GM10248 (cell line): Measurements from ENCODE around the gene MYL7.
"Not testable (repeated sequence)": the region's sequence is repeated elsewhere in the genome, so short reads cannot be mapped to it uniquely, and the experiment has no call there.

Experiments
- CTCF ChIA-PET: fragments of 300-600 bp; sonication (Branson Sonifier 250); formaldehyde crosslinking; extraction: SDS; loops from one replicate; lab custom pipeline; 2021; ENCODE audit warnings: antibody characterized with exemption; lab: Yijun Ruan, JAX
- POLR2A ChIA-PET: fragments of 350-650 bp; sonication (Branson Sonifier 250); formaldehyde crosslinking; extraction: SDS; loops from one replicate; lab custom pipeline; 2020; ENCODE audit warnings: antibody characterized with exemption; lab: Yijun Ruan, JAX
- DNase-seq: peaks from one replicate; pipeline ENCODE4 v3.0.0; 2012; ENCODE audit errors: extremely low spot score
- CTCF ChIP-seq: IDR thresholded peaks from 2 replicates; pipeline ENCODE4 v1.5.1; 2012; ENCODE audit warnings: mild to moderate bottlenecking, low read depth; ENCODE audit errors: extremely low read depth, missing control alignments, control extremely low read depth

Gene MYL7

DNA sequence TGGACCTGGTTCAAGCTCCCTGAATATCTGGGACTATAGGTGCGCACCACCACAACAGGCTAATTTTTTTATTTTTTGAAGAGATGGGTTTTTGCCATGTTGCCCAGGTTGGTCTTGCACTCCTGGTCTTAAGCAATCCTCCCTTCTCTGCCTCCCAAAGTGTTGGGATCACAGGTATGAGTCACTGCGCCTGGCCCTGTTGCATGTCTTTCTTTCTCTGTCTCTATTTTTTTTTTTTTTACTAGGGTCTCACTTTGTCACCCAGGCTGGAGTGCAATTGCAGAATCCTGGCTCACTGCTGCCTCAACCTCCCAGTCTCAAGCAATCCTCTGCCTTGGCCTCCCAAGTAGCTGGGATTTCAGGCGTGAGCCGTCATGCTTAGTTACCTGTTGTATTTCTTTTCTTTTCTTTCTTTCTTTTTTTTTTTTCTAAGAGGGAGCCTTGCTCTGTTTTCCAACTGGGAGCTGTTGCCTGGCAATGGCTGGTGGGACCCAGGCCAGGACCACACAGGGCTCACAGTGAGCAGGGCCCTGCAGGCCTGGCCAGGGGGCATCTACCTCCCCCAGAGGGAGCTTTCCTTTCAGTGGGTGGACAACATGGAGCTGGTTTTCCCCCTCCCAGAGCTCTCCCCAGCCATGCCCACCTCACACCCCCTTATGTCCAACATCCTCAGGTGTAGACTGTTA, 6.0 kb downstream of the MYL7 start:
- CTCF ChIA-PET = interaction anchor here (1.0 kb wide), 1 partner anchor 12 kb away, joined by 3 read pairs; the partner anchor contains the start of gene POLD2
- TF ChIP-seq CTCF = no peak
- POLR2A ChIA-PET = no interaction called here
- no peak for DNase-seq

- ChIA-PET CTCF (no interaction called here), POLR2A (no interaction called here)
- no peak for TF ChIP-seq CTCF
- no peak for DNase-seq
Measured at GRCh38 chr7:44133295-44133694, 7.8 kb downstream of the MYL7 start.

- POLR2A ChIA-PET = no interaction called here
- DNase-seq = no peak
- CTCF ChIA-PET = interaction anchor here (1.0 to 1.8 kb wide), 3 partner anchors 10 to 47 kb away, joined by 3 to 4 read pairs (median 3); no protein-coding TSS in a partner anchor
Measured at GRCh38 chr7:44132039-44132438, 9.1 kb downstream of the MYL7 start.

DNA sequence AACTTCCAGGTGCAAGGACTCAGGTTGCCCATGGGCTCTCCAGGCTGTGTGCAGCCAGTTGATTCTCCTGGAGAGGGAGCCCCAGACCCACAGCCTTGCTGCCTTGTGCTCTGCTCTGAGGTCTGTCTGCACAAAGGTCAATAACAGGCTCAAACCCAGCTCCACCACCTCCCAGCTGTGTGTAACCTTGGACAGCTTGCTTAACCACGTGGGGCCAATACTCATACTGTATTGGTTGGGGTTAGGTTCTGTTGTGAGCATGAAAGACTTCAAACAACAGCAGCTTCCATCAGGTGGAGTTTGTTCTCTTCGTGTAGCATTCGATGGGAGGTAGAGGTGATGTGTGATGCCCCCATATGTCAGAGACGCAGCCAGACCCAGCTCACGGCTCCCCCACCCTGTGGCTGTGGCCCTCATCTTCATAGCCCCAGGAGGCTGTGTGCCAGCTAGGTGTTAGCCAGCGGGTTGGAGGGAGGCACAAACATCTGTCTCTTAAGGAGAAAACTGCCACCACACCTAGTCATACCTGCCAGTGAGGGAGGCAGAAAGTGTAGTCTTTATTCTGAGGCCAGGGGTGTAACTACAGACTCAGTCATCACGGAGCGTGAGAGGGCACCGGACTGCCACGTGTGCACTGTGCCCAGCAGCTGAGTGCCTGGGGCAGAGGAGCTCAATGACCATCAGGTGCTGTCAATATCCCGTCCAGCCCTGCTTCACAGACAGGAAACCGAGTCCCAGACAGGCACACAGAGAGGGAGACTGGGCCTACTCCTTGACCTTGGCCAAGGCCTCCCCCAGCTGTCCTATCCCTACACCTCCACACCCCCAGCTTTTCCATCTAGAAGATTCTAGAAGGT, 9.7 kb downstream of the MYL7 start:
- DNase-seq = no peak
- CTCF ChIA-PET = interaction anchor here (1.0 to 1.8 kb wide), 4 partner anchors 9 to 46 kb away, joined by 3 to 5 read pairs (median 4); no protein-coding TSS in a partner anchor
- POLR2A ChIA-PET = no interaction called here
- no peak for TF ChIP-seq CTCF

More at GRCh38 chr7:44132039-44132438, 9.1 kb downstream of the MYL7 start:
- no peak for TF ChIP-seq CTCF

DNA sequence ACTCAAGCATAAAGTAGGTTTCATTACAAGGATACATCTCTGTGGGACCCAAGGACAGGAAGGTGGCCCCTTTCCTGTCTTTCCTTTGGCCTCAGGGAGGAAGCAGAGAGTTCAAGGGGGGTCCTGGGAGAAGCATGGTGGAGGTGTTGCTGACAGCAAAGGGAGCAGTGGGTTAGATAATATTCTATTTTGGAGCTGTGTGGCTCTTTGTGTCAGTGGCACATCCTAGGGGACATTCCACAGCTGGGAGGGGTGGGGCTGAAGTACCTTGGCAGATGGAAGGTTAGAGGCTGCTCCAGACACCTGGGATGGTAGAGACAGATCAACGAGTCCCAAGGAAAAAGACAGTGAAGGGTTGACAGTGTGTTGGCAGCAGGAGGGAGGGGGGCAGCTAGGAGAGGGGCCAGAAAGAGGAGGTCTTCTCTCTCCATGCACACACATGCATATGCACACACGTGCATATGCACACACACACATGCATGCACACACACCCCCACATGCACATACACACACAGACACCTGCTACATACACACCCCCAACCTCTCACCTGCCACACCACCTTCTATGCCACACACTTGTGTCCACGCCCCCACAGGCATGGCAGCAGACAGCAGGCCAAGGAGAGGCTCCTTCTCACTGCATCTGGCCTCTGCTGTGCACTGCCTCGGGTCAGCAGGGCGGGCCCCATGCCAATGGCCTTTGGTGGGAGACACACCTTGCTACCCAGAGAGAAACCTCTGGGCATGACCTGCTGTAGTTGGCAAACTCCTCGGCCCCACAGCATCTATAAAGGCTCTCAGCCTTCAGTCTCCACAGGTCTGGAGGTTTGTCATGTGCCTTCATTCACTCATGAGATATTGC, 12.2 kb downstream of the MYL7 start:
- POLR2A ChIA-PET = no interaction called here
- CTCF ChIA-PET = no interaction called here
- TF ChIP-seq CTCF = no peak

DNA sequence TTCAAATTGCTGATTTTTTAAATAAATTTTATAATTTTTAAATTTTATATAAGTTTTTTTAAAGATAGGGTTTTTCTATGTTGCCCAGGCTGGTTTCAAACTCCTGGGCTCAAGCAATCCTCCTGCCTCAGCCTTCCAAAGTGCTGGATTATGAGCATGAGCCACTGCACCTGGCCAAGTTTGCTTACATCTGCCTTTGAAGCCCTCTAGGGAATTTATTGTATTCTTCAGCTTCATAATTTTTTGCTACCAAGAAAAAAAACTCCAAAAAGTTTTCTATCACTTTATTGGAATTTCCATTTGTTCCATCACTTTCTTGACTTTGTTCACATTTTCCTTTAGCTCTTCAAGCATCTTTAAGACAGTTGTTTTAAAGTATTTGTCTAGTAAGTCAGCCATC, 14.0 kb downstream of the MYL7 start:
- DNase-seq = no peak
- CTCF ChIA-PET = no interaction called here

More for the DNA sequence above, 12.2 kb downstream of the MYL7 start:
- DNase-seq = no peak

DNA sequence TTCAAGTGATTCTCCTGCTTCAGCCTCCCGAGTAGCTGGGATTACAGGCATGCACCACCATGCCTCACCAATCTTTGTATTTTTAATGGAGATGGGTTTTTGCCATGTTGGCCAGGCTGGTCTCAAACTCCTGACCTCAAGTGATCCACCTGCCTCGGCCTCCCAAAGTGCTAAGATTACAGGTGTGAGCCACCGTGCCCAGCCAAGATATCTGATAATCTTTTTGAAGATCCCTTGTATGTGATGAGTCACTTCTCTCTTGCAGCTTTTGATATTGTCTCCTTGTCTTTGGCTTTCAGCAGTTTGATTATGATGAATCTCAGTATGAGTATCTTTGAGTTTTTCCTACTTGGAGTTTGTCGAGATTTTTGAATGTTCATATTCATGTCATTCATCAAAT, 14.6 kb downstream of the MYL7 start:
- POLR2A ChIA-PET = not testable (repeated sequence)
- CTCF ChIA-PET = interaction anchor here (0.7 kb wide), 1 partner anchor 15 kb away, joined by 3 read pairs; no protein-coding TSS in a partner anchor

More for the DNA sequence above, 14.0 kb downstream of the MYL7 start:
- POLR2A ChIA-PET = no interaction called here
- TF ChIP-seq CTCF = no peak

More for the DNA sequence above, 14.6 kb downstream of the MYL7 start:
- not testable (repeated sequence) for DNase-seq
